ENCODE measurements around the gene ZNF610. TPM values are rescaled to one million over a fixed set of nuclear protein-coding genes. Genes with fewer than 3 reads are reported as not detected.

The ZNF610 gene
- total RNA-seq, 1 experiment from 2014 or later = 6.4 TPM

DNA sequence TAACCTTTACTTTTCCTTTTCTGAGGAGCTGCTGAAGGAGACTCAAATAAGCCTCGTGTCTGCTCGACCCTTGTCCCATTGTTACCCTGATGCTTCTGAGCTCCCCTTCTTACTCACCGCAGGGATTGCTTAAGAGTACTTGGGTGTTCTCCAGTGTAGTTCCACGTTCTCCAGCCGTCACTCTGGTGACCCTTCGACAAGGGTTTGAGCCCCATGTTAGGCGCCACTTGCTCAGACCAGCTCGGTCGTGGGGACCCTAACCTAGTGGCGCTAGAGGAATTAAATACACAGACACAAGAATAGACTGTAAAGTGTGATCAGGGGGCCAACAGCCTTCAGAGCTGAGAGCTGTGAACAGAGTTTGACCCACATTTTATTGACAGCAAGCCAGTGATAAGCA, 28.8 kb upstream of the ZNF610 start:
- Histone ChIP-seq H4K8ac (replicated peaks; ENCODE audit: insufficient read length, low read depth, low read length) (no peak overlapping the region), H3K23ac (ENCODE audit: insufficient read length, low read depth, low read length) (no peak overlapping the region), H3K9ac (ENCODE audit: extremely low read depth, insufficient read length, low read length) (no peak overlapping the region), H2BK15ac (ENCODE audit: low read depth, low read length) (no peak overlapping the region), H2AK5ac (ENCODE audit: insufficient read length, low read length) (no peak overlapping the region), H2BK12ac (ENCODE audit: insufficient read length, low read depth, low read length) (no peak overlapping the region), H4K5ac (ENCODE audit: insufficient read length, low read depth, low read length) (no peak overlapping the region), H3K14ac (ENCODE audit: insufficient read depth, low read length) (no peak overlapping the region), H3K4me2 (ENCODE audit: insufficient read depth, insufficient read length, low read length) (no peak overlapping the region), H3K9me3 (ENCODE audit: control insufficient read depth, low read depth, low read length) (peaks cover 69% of the 10 kb centered on the region), H3K56ac (ENCODE audit: insufficient read length, low read depth, low read length) (no peak overlapping the region), H3K79me2 (ENCODE audit: insufficient read depth, low read length) (no peaks in the 10 kb centered on the region), H4K91ac (ENCODE audit: insufficient read length, low read depth, low read length) (no peak overlapping the region), H2BK20ac (ENCODE audit: low read depth, low read length, poor library complexity, severe bottlenecking) (no peak overlapping the region), H4K20me1 (ENCODE audit: control insufficient read depth, insufficient read depth, insufficient read length) (no peaks in the 10 kb centered on the region), H3K4me1 (ENCODE audit: insufficient read depth, low read length) (no peaks in the 10 kb centered on the region), H3K4ac (ENCODE audit: low read depth, low read length) (no peak overlapping the region), H2BK120ac (ENCODE audit: low read depth, low read length, poor library complexity, severe bottlenecking) (no peak overlapping the region), H3K79me1 (ENCODE audit: insufficient read depth, low read depth, low read length, poor library complexity, severe bottlenecking) (peaks cover 2% of the 10 kb centered on the region), H3K18ac (ENCODE audit: insufficient read length, low read depth, low read length) (no peak overlapping the region), H3K27me3 (ENCODE audit: insufficient read depth, low read length) (no peaks in the 10 kb centered on the region), H2BK5ac (ENCODE audit: insufficient read length, low read length) (no peak overlapping the region), H3K27ac (ENCODE audit: insufficient read length, low read depth, low read length) (no peak overlapping the region), H2AFZ (ENCODE audit: low read length) (no peak overlapping the region), H3K23me2 (ENCODE audit: insufficient read length, low read depth, low read length, poor library complexity, severe bottlenecking) (no peaks in the 10 kb centered on the region), H3T11ph (ENCODE audit: low read length) (no peak overlapping the region)
- Mint-ChIP-seq H3K27ac (no peak overlapping the region), H3K36me3 (ENCODE audit: insufficient read depth in 1 of 3, low read depth in 3 of 3) (peaks cover 88 to 94% (median 93%) of the 10 kb centered on the region in 3 experiments), H3K27me3 (ENCODE audit: low read depth) (peaks cover 6% of the 10 kb centered on the region), H3K9me3 (peaks cover 76 to 78% of the 10 kb centered on the region in 2 experiments), H3K4me3 (no peak overlapping the region), H3K4me1 (no peaks in the 10 kb centered on the region)
- WGBS (ENCODE audit: extremely low coverage, insufficient read length, low lambda C conversion rate) = no CpG with 5 or more reads among the region's 10 CpGs
- TF ChIP-seq CTCF (conservative IDR thresholded peaks at IDR 0.05) = no peak
- peak; percentile 51 for DNase-seq
